WTC11 (cell line): ENCODE results near the gene BRD4. TPM values are rescaled to one million over a fixed set of nuclear protein-coding genes. Genes with fewer than 3 reads are reported as not detected.

Experiments
- ATAC-seq: fragments of 200-7000 bp; cut with Tn5 transposase; 2 replicates; pipeline ENCODE4 v1.10.0; 2021; ENCODE audit warnings: mild to moderate bottlenecking, moderate library complexity
- CTCF ChIA-PET: fragments of 300-600 bp; sonication (Branson Sonifier 250); formaldehyde crosslinking; loops from one replicate; lab custom pipeline; 2021; ENCODE audit warnings: antibody characterized with exemption; lab: Charles Lee
- POLR2A ChIA-PET: fragments of 350-600 bp; sonication (Branson Sonifier 250); formaldehyde crosslinking; loops from one replicate; lab custom pipeline; 2021; ENCODE audit warnings: antibody characterized with exemption; lab: Charles Lee
- DNase-seq: peaks from one replicate; pipeline ENCODE4 v3.0.0; 2021; ENCODE audit warnings: low spot score
- H3K27ac Mint-ChIP-seq: 2 replicates; pipeline ENCODE4 v1.8.0; 2021; ENCODE audit warnings: mixed read lengths
- H3K27me3 Mint-ChIP-seq: 2 replicates; pipeline ENCODE4 v1.8.0; 2021; ENCODE audit warnings: low read depth, mild to moderate bottlenecking, moderate library complexity, mixed read lengths
- H3K36me3 Mint-ChIP-seq: 2 replicates; pipeline ENCODE4 v1.8.0; 2021; ENCODE audit warnings: mixed read lengths
- H3K4me1 Mint-ChIP-seq: 2 replicates; pipeline ENCODE4 v1.8.0; 2022; ENCODE audit warnings: mixed read lengths
- H3K4me3 Mint-ChIP-seq: 2 replicates; pipeline ENCODE4 v1.8.0; 2021; ENCODE audit warnings: mild to moderate bottlenecking, moderate library complexity, mixed read lengths
- H3K9me3 Mint-ChIP-seq: 2 replicates; pipeline ENCODE4 v1.8.0; 2021; ENCODE audit warnings: mixed read lengths
- ARID4B ChIP-seq: sonication (generic); formaldehyde crosslinking; IDR thresholded peaks from 2 replicates; pipeline ENCODE4 v1.8.0; 2023; ENCODE audit warnings: missing genetic modification reagents, mild to moderate bottlenecking, borderline replicate concordance
- ATF2 ChIP-seq: sonication (generic); formaldehyde crosslinking; IDR thresholded peaks from 2 replicates; pipeline ENCODE4 v1.8.1; 2022; ENCODE audit warnings: low read depth, missing genetic modification reagents, borderline replicate concordance
- ETV6 ChIP-seq: sonication (generic); formaldehyde crosslinking; IDR thresholded peaks from 2 replicates; pipeline ENCODE4 v1.8.1; 2022; ENCODE audit warnings: mild to moderate bottlenecking, missing genetic modification reagents
- GABPB1 ChIP-seq: sonication (generic); formaldehyde crosslinking; IDR thresholded peaks from 2 replicates; pipeline ENCODE4 v1.8.1; 2023; ENCODE audit warnings: mild to moderate bottlenecking, missing genetic modification reagents
- GRHL2 ChIP-seq: fragments of 250-450 bp; sonication (Bioruptor Pico); IDR thresholded peaks from 2 replicates; pipeline ENCODE4 v1.8.0; 2022; ENCODE audit warnings: mild to moderate bottlenecking, moderate library complexity; ENCODE audit not compliant: insufficient replicate concordance, severe bottlenecking
- JUN ChIP-seq: sonication (generic); formaldehyde crosslinking; IDR thresholded peaks from 2 replicates; pipeline ENCODE4 v1.8.0; 2023; ENCODE audit warnings: mild to moderate bottlenecking, missing genetic modification reagents
- NFE2L1 ChIP-seq: sonication (generic); formaldehyde crosslinking; IDR thresholded peaks from 2 replicates; pipeline ENCODE4 v1.8.1; 2023; ENCODE audit warnings: missing genetic modification reagents
- NR2C2 ChIP-seq: sonication (generic); formaldehyde crosslinking; IDR thresholded peaks from 2 replicates; pipeline ENCODE4 v1.8.0; 2022; ENCODE audit warnings: mild to moderate bottlenecking, missing genetic modification reagents
- RORB ChIP-seq: fragments of 250-450 bp; sonication (Bioruptor Pico); IDR thresholded peaks from 2 replicates; pipeline ENCODE4 v1.9.0; 2021; ENCODE audit warnings: mild to moderate bottlenecking
- ZBTB21 ChIP-seq: sonication (generic); formaldehyde crosslinking; IDR thresholded peaks from 2 replicates; pipeline ENCODE4 v1.8.1; 2023; ENCODE audit warnings: mild to moderate bottlenecking, missing genetic modification reagents, borderline replicate concordance
- ZNF219 ChIP-seq: sonication (generic); formaldehyde crosslinking; IDR thresholded peaks from 2 replicates; pipeline ENCODE4 v1.8.0; 2023; ENCODE audit warnings: missing genetic modification reagents, mild to moderate bottlenecking, borderline replicate concordance
- ZNF232 ChIP-seq: sonication (generic); formaldehyde crosslinking; IDR thresholded peaks from 2 replicates; pipeline ENCODE4 v1.8.0; 2022; ENCODE audit warnings: mild to moderate bottlenecking, missing genetic modification reagents
- total RNA-seq: library from RNA; stranded (reverse); gene quantifications from 3 replicates; pipeline ENCODE4 v1.2.3, GENCODE V29; 2021
- TF ChIP-seq, protein P1 (sequence below): sonication (generic); formaldehyde crosslinking; IDR thresholded peaks from 2 replicates; pipeline ENCODE4 v1.8.1; 2023; ENCODE audit warnings: mild to moderate bottlenecking, missing genetic modification reagents, moderate library complexity
- TF ChIP-seq, protein P2 (sequence below): fragments of 200-600 bp; IDR thresholded peaks from 2 replicates; pipeline ENCODE4 v1.8.0; 2022; ENCODE audit warnings: antibody characterized with exemption
- TF ChIP-seq, protein P3 (sequence below): fragments of 250-450 bp; sonication (Bioruptor Pico); IDR thresholded peaks from 2 replicates; pipeline ENCODE4 v2.1.2; 2022; ENCODE audit warnings: mild to moderate bottlenecking, moderate library complexity
- TF ChIP-seq, protein P4 (sequence below): fragments of 250-450 bp; sonication (Bioruptor Pico); IDR thresholded peaks from 2 replicates; pipeline ENCODE4 v1.9.0; 2021; ENCODE audit warnings: mild to moderate bottlenecking, borderline replicate concordance

The BRD4 gene
- total RNA-seq, 1 experiment from 2014 or later, result 128 TPM

DNA sequence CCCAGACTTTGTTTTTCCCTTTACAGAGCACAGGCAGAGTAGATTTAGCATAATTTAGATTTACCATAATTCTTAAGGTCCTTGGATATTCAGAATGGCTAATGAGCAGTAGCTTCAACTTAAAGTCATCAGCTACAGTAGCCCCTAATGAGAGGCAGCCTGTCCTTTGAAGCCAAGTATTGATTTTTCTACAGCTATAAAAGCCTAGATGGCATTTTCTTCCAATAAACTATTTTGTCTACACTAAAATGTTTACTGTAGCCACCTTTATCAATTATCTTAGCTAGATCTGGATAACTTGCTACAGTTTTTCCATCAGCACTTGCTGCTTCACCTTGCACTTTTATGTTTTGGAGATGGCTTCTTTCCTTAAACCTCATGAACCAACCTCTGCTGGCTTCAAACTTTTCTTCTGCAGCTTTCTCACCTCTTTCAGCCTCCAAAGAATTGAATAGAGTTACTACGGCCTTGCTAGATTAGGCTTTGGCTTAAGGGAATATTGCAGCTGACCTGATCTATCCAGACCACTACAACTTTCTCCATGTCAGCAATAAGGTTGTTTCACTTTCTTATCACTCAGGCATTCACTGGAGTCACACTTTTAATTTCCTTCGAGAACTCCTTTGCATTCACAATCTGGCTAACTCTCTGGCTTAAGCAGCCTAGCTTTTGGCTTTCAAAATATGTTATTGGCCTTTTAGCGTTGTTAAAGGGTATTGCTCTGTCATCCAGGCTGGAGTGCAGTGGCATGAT lies 26.6 kb downstream of the BRD4 start:
- TF ChIP-seq ARID4B (CRISPR knock-in tag) (no peak), ZNF232 (CRISPR knock-in tag) (no peak)
- H3K27ac Mint-ChIP-seq, result peak overlapping the region; percentile 16; the same call in 1 of the 2 replicates

GRCh38 chr19:15304140-15304705 lies 28.1 kb downstream of the BRD4 start:
- CTCF ChIA-PET, result interaction anchor here (1.6 kb wide), 1 partner anchor 52 kb away, joined by 4 read pairs; no protein-coding TSS in a partner anchor
- H3K4me3 Mint-ChIP-seq, result no peak overlapping the region
- H3K27me3 Mint-ChIP-seq, result no peaks in the 10 kb centered on the region
- no peaks in the 10 kb centered on the region for H3K9me3 Mint-ChIP-seq
- ATAC-seq (no peak), DNase-seq (no peak)
- H3K4me1 Mint-ChIP-seq, result peaks cover 40% of the 10 kb centered on the region
- POLR2A ChIA-PET, result no interaction called here
- peak overlapping the region; percentile 32 for H3K27ac Mint-ChIP-seq
- no peaks in the 10 kb centered on the region for H3K36me3 Mint-ChIP-seq
- no peak for TF ChIP-seq RORB (CRISPR knock-in tag)
- no peak for TF ChIP-seq NR2C2 (CRISPR knock-in tag)
- TF ChIP-seq, protein P1, sequence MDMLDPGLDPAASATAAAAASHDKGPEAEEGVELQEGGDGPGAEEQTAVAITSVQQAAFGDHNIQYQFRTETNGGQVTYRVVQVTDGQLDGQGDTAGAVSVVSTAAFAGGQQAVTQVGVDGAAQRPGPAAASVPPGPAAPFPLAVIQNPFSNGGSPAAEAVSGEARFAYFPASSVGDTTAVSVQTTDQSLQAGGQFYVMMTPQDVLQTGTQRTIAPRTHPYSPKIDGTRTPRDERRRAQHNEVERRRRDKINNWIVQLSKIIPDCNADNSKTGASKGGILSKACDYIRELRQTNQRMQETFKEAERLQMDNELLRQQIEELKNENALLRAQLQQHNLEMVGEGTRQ (CRISPR knock-in tag), result no peak
- TF ChIP-seq ZNF232 (CRISPR knock-in tag), result no peak
- TF ChIP-seq, protein P2, sequence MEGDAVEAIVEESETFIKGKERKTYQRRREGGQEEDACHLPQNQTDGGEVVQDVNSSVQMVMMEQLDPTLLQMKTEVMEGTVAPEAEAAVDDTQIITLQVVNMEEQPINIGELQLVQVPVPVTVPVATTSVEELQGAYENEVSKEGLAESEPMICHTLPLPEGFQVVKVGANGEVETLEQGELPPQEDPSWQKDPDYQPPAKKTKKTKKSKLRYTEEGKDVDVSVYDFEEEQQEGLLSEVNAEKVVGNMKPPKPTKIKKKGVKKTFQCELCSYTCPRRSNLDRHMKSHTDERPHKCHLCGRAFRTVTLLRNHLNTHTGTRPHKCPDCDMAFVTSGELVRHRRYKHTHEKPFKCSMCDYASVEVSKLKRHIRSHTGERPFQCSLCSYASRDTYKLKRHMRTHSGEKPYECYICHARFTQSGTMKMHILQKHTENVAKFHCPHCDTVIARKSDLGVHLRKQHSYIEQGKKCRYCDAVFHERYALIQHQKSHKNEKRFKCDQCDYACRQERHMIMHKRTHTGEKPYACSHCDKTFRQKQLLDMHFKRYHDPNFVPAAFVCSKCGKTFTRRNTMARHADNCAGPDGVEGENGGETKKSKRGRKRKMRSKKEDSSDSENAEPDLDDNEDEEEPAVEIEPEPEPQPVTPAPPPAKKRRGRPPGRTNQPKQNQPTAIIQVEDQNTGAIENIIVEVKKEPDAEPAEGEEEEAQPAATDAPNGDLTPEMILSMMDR, result no peak
- TF ChIP-seq, protein P3, sequence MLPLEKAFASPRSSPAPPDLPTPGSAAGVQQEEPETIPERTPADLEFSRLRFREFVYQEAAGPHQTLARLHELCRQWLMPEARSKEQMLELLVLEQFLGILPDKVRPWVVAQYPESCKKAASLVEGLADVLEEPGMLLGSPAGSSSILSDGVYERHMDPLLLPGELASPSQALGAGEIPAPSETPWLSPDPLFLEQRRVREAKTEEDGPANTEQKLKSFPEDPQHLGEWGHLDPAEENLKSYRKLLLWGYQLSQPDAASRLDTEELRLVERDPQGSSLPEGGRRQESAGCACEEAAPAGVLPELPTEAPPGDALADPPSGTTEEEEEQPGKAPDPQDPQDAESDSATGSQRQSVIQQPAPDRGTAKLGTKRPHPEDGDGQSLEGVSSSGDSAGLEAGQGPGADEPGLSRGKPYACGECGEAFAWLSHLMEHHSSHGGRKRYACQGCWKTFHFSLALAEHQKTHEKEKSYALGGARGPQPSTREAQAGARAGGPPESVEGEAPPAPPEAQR (CRISPR knock-in tag), result no peak
- no peak for TF ChIP-seq ATF2 (CRISPR knock-in tag)
- TF ChIP-seq ETV6, result no peak
- TF ChIP-seq ZNF219 (CRISPR knock-in tag), result no peak
- no peak for TF ChIP-seq GRHL2 (CRISPR knock-in tag)
- TF ChIP-seq, protein P4, sequence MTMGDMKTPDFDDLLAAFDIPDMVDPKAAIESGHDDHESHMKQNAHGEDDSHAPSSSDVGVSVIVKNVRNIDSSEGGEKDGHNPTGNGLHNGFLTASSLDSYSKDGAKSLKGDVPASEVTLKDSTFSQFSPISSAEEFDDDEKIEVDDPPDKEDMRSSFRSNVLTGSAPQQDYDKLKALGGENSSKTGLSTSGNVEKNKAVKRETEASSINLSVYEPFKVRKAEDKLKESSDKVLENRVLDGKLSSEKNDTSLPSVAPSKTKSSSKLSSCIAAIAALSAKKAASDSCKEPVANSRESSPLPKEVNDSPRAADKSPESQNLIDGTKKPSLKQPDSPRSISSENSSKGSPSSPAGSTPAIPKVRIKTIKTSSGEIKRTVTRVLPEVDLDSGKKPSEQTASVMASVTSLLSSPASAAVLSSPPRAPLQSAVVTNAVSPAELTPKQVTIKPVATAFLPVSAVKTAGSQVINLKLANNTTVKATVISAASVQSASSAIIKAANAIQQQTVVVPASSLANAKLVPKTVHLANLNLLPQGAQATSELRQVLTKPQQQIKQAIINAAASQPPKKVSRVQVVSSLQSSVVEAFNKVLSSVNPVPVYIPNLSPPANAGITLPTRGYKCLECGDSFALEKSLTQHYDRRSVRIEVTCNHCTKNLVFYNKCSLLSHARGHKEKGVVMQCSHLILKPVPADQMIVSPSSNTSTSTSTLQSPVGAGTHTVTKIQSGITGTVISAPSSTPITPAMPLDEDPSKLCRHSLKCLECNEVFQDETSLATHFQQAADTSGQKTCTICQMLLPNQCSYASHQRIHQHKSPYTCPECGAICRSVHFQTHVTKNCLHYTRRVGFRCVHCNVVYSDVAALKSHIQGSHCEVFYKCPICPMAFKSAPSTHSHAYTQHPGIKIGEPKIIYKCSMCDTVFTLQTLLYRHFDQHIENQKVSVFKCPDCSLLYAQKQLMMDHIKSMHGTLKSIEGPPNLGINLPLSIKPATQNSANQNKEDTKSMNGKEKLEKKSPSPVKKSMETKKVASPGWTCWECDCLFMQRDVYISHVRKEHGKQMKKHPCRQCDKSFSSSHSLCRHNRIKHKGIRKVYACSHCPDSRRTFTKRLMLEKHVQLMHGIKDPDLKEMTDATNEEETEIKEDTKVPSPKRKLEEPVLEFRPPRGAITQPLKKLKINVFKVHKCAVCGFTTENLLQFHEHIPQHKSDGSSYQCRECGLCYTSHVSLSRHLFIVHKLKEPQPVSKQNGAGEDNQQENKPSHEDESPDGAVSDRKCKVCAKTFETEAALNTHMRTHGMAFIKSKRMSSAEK (CRISPR knock-in tag), result no peak
- no peak for TF ChIP-seq NFE2L1
- TF ChIP-seq GABPB1 (CRISPR knock-in tag), result no peak
- no peak for TF ChIP-seq JUN (CRISPR knock-in tag)
- no peak for TF ChIP-seq ZBTB21 (CRISPR knock-in tag)

More for the DNA sequence above, 26.6 kb downstream of the BRD4 start:
- peaks cover 39% of the 10 kb centered on the region for H3K4me1 Mint-ChIP-seq
- H3K4me3 Mint-ChIP-seq, result no peak overlapping the region
- DNase-seq (no peak), ATAC-seq (no peak)
- no peaks in the 10 kb centered on the region for H3K9me3 Mint-ChIP-seq
- H3K36me3 Mint-ChIP-seq, result no peaks in the 10 kb centered on the region
- POLR2A ChIA-PET, result interaction anchor here (0.6 kb wide), 1 partner anchor 226 kb away, joined by 3 read pairs; no protein-coding TSS in a partner anchor
- CTCF ChIA-PET, result interaction anchor here (1.4 kb wide), 1 partner anchor 42 kb away, joined by 3 read pairs; no protein-coding TSS in a partner anchor
- no peaks in the 10 kb centered on the region for H3K27me3 Mint-ChIP-seq
